Hippocampal formation (tissue), 2 donors: ENCODE data around the gene CBY1.
"Not testable (repeated sequence)": the region's sequence is repeated elsewhere in the genome, so short reads cannot be mapped to it uniquely, and the experiment has no call there.

ENCODE experiments used
- DNase-seq, 2 donors: peaks; one replicate each; lab custom pipeline; 2025; lab: John Stamatoyannopoulos, UW

Gene CBY1

DNA sequence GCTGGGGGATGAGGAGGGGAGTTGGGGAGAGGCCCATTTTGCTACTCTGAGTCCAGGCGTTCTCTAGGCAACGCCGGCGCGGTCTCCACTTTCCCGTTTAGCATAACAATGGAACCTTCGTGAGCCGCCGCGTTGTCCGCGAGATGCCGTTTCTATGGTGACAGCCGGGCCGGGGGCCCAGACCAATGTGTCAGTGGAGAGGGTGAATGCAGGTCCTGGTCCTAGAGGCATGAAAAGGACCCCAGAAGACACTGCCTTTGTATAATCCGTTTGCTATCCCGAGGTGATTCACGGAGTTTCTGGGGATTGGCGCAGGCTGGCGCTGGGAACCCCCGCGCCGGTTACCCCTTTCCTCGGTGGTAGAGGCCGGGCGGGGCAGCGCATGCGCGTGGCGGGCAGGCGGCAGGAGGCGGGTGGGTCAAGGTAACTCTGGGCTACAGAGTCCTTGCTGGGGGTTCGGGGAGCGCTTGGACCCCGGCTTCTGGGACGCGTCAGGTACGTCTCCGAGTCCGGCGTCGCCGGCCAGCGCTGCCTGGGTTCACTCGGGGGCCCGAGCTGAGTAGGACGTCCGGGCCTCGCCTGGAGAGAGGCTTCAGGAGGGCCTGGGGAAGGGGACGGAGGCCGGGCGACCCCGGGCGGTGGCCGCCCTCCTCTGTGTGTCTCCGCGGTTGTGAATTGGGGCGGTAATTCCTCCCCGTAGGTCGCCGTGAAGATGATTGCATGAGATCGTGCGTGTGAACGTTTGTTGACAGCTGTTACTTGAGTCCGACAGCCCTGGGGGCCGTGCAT lies at the start of gene CBY1, which contains the start of gene FAM227A:
TSS of gene CBY1 (plus strand) at position 383 of the 789 bp plus-strand sequence. CDS start 11,417 bp downstream, outside the sequence.
TSS of gene FAM227A (minus strand) at position 137 of the 789 bp plus-strand sequence. CDS start 6,224 bp downstream, outside the sequence.
- peak; percentile 87 to 96 for DNase-seq

DNA sequence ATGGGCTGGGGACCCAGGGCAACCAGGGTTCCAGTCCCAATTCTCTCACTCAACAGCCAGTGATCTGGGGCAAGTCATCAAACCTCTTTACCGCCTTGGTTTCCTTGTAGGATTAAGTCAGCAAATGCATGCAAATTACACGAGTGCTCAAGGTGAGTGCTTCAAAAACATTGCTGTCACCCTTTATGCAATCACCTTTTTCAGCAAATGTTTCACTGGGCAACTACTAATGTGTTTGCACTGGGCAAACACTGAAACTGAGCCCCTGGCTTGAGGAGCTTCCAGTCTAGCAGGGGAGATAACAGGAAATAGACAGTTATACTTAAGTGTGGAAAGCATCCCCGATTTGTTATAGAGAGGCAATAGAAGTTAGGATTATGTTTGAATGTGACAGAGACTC lies 48.8 kb upstream of the CBY1 start:
- no peak for DNase-seq

DNA sequence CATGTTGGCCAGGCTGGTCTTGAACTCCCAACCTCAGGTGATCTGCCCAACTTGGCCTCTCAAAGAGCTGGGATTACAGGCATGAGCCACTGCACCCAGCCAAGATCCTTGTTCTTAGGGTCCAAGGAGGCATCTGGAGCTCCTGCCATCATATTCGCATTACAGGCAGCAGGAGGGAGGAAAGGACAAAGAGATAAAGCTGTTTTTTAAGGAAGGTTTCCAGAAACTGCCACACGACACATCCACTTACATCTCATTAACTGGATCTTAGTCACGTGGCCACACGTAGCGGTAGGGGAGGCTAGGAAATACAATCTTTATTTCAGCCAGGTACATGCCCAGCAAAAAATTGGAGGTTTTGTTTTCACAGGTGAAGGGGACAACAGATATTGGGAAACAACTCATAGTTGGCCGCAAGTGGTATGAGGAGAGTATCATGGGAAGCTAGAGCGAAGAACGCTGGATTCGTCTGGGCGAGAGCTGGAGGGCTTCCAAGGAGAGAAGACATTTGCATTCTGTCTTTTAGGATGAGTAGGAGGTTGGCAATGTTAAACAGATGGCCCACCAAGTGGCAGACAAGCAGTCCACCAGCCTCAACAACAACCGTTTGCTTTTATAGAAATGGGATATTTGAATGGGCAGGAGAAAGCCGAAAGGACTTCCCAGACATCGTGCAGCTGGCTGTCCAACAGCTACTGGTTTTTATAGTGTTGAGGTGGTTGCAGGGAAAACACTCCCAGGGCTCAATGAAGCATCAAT lies 47.3 kb upstream of the CBY1 start:
- no peak for DNase-seq

DNA sequence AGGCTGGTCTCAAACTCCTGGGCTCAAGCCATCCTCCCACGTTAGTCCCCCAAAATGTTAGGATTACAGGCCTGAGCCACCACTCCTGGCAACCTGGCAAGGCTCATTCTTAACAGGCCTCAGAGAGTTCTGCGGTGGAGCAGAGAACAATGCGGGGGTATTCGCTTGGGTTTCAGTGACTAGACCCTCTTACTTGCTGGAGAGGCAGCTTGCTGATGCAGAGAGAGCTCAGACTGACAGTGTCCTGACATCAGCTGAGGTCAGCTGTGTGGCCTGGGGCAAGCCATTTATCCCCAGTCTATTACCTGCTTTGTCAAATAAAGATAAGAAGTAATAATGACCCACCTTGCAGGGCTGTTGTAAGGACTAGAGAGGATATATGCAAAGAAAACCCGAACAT lies 46.2 kb upstream of the CBY1 start:
- no peak for DNase-seq

DNA sequence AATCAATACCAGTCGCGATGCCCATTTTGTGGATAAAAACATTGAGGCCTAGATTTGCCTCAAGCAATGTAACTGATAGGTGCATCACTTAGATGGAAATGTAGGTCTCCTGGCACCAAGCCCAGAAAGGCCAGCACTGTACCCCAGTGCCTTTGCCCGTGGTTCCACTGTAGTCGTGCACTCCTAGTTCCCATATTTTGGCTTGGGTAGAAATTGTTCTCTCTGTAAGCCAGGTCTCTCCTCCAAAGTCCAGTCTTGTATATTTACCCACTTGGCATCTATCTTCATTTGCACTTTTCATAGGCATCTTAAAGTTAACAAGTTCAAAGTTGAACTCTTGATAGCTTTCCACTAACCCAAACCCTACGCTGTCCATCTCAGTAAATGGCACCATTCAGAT lies 44.9 kb upstream of the CBY1 start:
- no peak for DNase-seq

DNA sequence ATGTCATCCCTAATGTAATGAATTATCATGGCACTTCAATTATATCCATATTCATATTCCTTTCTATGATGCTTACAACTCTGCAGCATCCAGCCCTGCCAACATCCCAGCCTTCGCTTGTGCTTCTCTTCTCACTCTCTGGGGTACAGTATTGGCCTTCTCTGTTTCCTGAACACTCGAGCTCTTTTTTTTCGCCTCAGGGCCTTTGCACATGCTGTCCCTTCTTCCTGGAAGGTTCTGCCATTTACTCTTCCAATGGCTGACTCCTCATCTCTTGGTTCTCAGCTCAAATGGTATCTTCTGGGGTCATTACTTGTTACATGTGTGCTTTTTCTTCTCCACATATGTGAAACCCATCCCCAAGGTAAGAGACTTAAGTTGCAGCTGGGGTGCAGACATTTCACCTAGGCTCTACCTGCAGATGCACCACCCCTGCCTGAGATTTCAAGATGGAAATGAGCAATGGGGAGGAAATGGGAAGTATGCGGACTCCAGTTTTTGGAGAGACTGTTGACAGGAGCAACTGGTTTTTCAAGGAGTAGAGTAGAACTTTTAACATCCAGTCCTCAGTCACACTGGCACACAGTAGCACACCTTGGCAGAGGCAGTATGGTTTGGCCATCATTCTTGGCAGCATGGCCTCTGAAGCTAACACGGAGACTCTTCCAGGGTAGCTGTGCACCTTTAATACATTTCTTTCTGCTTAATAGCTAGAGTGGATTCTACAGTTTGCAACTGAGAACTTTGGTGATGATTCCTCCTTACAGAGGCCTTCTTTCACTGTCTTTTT lies 44.0 kb upstream of the CBY1 start:
- no peak for DNase-seq

DNA sequence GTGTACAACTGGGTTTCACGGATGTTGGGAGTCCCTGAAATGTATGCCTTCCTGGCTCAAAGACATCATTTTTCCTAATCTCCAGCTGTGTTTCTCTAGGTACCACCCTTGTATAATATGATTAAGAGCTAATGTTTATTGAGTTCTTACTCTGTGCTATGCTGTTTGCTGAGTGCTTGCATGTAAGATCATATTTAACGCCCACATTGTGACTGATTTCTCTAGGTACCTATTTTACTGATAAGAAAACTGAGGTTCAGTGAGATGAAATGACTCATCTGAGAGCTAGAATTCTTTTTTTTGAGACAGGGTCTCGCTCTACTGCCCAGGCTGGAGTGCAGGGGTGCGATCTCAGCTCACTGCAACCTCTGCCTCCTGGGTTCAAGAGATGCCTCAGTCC lies 42.9 kb upstream of the CBY1 start:
- DNase-seq: no peak

DNA sequence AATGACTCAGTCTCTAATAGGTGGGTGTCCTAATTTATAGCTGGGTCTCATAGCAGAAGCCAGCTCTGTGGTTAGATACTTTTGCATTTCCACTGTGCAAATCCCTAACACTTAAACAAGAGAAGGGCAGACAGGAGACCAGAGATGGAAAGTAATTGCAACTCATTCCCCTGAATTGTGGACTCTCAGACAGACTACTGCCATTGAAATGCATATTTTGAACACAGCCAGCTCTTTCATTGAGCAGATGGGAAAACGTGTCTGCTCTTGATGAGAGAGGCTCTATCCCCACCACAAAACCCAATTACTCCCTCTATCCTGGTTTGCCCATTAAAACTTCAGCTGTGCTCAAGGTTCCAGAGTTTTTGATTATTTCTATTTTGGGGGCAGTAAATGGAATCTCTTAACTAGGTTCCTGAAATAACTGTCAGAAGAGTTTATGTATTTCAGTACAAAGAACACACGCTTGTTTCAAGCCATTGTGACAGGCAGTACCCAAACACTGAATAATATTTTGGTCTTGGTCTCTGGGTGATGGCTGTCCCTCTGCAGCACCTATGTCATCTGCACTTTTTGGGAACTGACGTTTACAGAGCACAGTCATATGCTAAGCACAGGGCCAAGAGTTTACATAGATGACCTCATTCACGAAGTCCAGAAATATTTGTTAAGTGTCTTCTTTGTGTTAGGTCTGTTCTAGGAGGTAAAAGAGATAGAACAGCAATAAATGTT lies 41.9 kb upstream of the CBY1 start:
- DNase-seq: no peak

DNA sequence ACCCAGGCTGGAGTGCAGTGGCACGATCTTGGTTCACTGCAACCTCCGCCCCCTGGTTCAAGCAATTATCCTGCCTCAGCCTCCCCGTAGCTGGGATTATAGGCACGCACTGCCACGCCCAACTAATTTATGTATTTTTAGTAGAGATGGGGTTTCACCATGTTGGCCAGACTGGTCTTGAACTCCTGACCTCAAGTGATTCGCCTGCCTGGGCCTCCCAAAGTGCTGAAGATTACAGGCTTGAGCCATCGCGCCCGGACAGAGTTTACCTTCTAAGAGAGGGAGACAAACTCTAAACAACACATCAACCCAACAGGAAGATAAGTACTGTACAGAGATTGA lies 41.4 kb upstream of the CBY1 start:
- DNase-seq: not testable (repeated sequence)

DNA sequence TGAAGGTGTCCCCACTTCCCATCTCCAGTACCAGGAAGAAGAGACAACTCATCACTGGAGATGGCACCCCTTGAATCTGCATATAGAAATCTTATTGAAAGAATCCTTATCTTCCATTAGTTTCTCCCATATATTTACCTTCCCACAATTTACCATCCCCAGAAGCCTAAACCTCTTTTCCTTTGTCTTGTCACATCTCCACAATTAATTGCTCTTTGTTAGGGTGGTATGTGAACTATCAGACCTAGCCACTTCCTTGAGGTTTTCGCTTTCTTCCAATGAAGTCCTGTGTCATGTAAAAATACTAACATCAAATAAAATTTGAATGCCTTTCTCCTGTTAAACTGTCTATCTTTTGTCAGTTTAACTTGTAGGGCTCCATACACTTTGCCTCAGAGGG lies 38.2 kb upstream of the CBY1 start:
- no peak for DNase-seq

DNA sequence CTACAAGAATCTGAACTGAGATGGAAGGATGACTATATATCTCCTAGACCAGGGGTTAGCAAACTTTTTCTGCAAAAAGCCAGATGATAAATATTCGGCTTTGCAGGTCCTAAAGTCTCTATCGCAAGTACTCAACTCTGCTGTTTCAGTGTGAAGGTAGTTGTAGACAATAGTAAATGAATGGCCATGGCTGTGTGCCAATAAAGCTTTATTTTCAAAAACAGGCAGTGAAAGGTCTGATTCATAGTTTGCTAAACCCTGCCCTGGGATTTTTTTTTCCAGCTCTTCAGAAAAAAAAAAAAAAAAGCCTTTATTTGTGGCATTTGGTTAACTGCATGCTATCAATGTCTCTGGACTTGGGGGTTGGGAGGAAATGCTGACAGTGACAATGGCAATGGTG lies 37.8 kb upstream of the CBY1 start:
- no peak for DNase-seq

DNA sequence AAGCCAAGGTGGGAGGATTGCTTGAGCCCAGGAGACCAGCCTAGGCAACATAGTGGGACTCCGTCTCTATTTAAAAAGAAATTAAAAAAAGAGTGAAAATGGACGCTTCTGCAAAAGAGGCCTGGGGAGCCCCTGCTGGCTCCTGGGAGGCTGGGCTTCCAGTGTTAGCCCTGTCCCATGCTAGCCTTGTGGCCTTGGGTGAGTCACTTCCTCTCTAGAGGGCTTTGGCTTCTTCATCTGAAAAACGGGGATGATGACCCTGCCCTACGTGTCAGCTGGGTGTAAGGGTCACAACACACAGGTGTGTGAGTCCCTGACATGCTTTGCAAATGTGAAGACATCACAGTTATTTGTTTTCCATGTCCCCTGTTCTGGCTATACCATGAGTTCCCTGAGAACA lies 33.1 kb upstream of the CBY1 start:
- no peak for DNase-seq

DNA sequence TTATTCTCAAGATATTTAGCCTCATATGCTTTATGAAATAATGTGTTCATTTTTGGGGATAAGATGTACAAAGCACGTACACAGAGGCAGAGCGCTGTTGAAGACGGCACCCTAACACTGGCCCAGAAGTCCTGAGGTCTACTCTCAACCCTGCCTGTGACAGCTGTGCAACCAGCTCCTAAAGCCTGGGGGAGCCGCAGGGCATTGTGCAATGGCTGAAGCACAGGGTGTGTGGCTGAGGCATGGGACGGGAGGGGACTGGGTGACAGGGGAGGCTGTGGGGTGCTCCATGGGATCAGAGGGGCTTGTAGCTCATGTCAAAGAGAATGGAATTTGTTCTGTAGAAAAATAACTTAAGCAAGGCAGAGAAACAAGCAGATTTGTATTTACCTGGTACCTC lies 28.0 kb upstream of the CBY1 start:
- DNase-seq: no peak

DNA sequence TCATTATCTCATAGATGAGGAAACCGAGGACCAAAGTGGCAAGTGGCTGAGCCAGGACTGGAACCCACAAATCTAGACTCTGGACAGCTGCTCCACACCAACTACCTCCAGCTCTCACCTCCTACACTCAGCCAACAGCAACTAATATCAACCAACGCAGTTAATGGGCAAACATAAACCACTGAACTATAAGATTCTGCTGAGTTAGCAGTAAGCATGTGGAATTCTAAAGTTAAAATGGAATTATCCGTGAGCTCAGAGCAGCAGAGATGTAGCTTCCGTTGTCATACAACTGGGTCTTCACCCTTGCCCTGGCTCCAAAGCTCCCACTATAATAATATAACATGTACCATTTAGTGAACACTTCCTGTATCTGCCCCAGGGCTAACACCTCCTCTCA lies 27.3 kb upstream of the CBY1 start:
- DNase-seq: no peak

DNA sequence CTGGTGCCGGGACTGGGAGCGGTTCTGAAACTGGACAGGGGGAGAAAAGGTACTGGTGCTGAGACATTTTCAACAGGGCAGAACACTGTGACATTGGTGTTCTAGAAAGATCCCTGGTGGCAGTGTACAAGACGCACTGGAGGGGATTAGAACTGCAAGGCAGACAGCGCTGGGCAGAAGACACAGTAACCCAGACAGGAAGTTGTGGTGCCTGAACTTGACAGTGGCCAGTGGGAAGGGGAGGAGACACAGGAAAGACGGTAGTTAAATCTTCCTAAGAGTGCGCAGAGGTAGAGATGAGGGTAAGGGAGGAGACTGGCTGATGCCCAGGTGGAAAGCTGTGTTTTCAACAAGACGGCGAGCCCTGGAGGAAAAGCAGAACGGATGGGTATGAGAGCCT lies 24.7 kb upstream of the CBY1 start:
- no peak for DNase-seq

DNA sequence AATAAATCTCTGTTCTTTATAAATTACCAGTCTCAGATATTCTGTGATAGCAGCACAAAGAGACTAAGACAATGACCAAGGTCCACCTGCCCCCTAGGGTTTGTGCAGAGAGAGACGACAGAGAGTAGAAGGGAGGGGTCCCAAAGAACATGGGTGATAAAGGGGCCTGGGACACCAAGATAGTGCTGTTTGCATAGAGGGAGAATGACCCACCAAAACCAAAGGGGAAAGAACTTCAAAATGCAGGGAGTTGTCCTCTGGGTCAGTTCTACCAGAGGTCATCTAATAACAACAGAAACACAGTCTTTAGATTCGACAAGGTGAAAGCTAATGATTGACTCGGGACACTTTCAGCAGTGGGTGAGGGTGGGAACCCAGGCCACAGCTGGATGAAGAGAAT lies 23.9 kb upstream of the CBY1 start:
- DNase-seq: no peak

DNA sequence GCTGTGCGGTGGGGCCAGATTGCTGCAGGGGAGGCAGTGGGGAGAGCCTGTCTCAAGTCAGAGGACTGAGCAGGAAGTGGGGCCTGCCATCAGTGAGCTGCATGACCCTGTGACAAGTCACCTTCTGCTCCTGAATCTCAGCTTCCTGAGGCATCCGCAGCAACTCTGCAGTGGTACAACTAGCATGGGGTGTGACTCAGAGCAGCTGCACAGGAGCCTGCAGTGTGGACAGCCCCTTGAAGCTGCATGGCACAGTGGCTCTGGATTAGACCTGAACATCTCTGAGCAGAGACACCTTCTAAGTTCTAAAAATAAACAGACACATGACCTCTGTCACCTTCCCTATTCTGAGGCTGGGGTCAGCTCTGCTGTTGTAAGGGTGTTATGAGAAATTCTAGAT lies 18.2 kb upstream of the CBY1 start:
- DNase-seq: no peak

DNA sequence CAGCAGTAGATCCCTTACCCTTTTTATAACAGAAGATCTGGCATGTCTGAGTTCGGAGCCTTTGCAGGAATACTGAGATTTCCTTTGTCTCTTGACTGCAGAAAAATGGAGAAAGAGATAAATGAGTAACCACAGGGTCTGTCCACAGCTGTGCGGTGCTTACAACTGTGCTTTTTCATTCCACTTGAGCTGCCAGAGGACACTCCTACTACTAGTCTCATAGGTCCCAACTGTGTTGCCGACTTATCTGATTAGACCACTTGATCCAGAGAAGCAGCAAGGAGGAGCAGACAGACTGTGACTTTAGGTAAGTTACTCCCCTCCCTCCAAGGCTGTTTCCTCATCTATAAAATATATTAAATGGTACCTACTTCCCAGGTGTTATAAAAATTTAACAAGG lies 17.7 kb upstream of the CBY1 start:
- DNase-seq: no peak

DNA sequence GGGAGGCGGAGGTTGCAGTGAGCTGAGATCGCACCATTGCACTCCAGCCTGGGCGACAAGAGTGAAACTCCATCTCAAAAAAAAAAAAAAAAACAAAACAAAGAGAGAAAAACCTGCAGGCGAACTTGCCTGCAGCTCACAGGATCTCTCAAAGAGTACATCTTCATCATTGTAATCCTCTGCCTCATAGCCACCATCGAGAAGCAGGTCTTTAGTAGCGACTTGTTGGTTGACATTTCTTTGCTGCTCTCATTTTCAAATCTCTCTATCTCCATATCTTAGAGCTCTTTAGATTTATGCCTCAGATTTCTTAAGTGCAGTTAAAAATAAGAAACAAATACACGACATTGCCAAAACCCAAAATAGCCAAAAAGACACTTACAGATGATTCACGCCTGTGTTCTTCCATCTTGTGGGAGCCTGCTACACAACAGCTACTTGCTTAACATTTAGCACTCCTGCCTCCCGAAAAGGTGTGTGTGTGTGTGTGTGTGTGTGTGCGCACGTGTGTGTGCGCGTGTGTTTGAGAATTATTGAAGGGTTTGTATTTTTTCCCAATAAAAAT lies 14.9 kb upstream of the CBY1 start:
- no peak for DNase-seq

DNA sequence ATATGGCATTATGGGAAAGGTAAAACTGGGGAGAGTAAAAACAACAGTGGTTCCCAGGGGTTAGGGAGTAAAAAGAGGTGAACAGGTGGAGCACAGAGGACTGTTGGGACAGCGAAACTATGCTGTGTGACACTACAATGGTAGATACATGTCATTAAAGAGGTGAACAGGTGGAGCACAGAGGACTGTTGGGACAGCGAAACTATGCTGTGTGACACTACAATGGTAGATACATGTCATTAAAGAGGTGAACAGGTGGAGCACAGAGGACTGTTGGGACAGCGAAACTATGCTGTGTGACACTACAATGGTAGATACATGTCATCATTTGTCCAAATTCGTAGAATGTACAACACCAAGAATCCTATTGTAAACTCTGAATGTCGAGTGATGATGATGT lies 12.2 kb upstream of the CBY1 start:
- not testable (repeated sequence) for DNase-seq

DNA sequence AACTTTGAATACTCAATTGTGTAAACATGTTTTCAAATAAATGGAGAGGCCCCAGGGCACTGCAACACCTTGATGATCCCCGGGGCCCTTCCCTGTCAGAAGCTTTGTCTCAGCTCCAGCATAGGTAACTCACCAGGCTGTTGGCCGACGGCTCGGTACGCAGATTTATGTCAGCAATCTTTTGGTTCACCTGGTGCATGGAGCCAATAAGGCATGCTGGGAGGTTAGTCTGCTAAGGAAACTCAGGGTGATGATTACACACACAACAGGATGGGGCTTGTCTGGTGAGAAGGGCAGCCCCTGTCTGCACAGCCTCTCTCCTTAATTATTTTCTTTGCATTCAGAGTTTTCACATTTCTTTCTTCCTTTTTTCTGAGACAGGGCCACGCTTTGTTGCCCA lies 11.0 kb upstream of the CBY1 start:
- DNase-seq: no peak
